Right kidney (tissue), 1 donor: ENCODE measurements around the gene MUSTN1.

ENCODE experiments used
- DNase-seq: peaks from one replicate; pipeline ENCODE4 v3.0.0-alpha.2; 2016

The MUSTN1 gene

GRCh38 chr3:52854013-52854412 is 19.2 kb upstream of the MUSTN1 start:
- no peak for DNase-seq

GRCh38 chr3:52852419-52852818 is 17.6 kb upstream of the MUSTN1 start:
- no peak for DNase-seq

GRCh38 chr3:52851348-52851747 is 16.5 kb upstream of the MUSTN1 start:
- no peak for DNase-seq

- no peak for DNase-seq
These were observed 14.8 kb upstream of the MUSTN1 start for GRCh38 chr3:52849656-52850055.

- no peak for DNase-seq
These were observed 13.8 kb upstream of the MUSTN1 start for GRCh38 chr3:52848617-52849016.

- no peak for DNase-seq
These were observed 12.9 kb upstream of the MUSTN1 start for GRCh38 chr3:52847726-52848125.

- DNase-seq, result no peak
These were observed 12.4 kb upstream of the MUSTN1 start for GRCh38 chr3:52847241-52847640.

- no peak for DNase-seq
These were observed 11.7 kb upstream of the MUSTN1 start for GRCh38 chr3:52846432-52846965.

GRCh38 chr3:52845691-52846431 is 11.0 kb upstream of the MUSTN1 start:
- no peak for DNase-seq

GRCh38 chr3:52845157-52845556 is 10.3 kb upstream of the MUSTN1 start:
- DNase-seq, result no peak

GRCh38 chr3:52844290-52844975 is 9.6 kb upstream of the MUSTN1 start:
- DNase-seq, result no peak

- no peak for DNase-seq
These were observed 9.1 kb upstream of the MUSTN1 start for GRCh38 chr3:52843881-52844280.

- no peak for DNase-seq
These were observed 8.5 kb upstream of the MUSTN1 start for GRCh38 chr3:52843108-52843865.

- DNase-seq, result no peak
These were observed 7.6 kb upstream of the MUSTN1 start for GRCh38 chr3:52842424-52842823.

GRCh38 chr3:52841981-52842340 is 7.1 kb upstream of the MUSTN1 start:
- no peak for DNase-seq

- no peak for DNase-seq
These were observed 6.6 kb upstream of the MUSTN1 start for GRCh38 chr3:52841211-52841980.

GRCh38 chr3:52839892-52840545 is 5.2 kb upstream of the MUSTN1 start:
- DNase-seq, result no peak

GRCh38 chr3:52839268-52839575 is 4.4 kb upstream of the MUSTN1 start:
- DNase-seq, result no peak

GRCh38 chr3:52838561-52839267 is 3.9 kb upstream of the MUSTN1 start:
- no peak for DNase-seq

GRCh38 chr3:52836986-52837385 is 2.2 kb upstream of the MUSTN1 start:
- no peak for DNase-seq

- no peak for DNase-seq
These were observed 1.6 kb upstream of the MUSTN1 start for GRCh38 chr3:52836471-52836845.
